ENCODE data around the gene AQP7.

DNA sequence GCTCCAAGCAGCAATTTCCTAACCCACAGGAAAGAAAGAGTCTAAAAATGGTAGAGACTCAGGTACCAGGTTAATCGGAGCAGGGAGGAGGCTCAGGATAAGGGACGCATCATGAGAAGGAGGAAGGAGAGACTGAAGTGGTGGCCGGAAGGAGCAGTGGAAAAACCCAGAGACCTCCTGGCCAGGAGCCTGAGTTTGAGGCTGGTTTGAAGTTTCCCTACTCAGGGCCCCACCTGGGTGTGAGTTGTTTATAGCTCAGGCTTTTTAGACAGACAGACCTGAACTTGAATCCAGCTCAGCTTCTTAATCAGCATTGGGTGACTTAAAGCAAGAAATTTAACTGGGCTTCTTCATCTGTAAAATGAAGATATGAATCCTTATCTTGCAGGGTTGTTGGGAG lies 11.9 kb upstream of the AQP7 start:
- no peak for TF ChIP-seq CTCF (IDR thresholded peaks at IDR 0.05 in 8 of 11, conservative IDR thresholded peaks at IDR 0.05 in 3 of 11)
- TF ChIP-seq POLR2A (IDR thresholded peaks at IDR 0.05) = no peak
